ENCODE results near the gene CASD1.

DNA sequence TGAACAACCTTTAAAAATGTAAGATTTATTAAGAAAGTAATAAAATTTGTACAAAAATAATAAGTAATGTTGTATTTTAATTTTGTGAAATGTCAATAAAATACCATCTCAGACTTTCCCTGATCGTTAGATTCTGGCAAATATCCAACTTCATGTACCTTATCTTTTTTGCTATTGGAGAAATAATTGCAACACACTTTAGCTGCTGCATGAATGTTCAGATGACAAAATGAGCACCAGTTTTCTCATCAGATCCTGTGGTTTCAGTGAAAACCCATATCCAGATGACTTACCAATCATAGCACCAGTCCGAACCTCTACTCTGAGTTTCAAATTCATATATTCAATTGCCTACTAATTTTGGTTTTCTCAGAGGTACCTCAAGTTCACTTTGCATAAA is 69.9 kb downstream of the CASD1 start:
- TF ChIP-seq CTCF (IDR thresholded peaks at IDR 0.05; ENCODE audit: low read depth, low read length, poor library complexity, severe bottlenecking) (no peak), EZH2phosphoT487 (IDR thresholded peaks at IDR 0.05; ENCODE audit: borderline replicate concordance, low read length) (no peak)
